ENCODE measurements around the gene MTA2. TPM values are rescaled to one million over a fixed set of nuclear protein-coding genes. Genes with fewer than 3 reads are reported as not detected.
"Not testable (repeated sequence)": the region's sequence is repeated elsewhere in the genome, so short reads cannot be mapped to it uniquely, and the experiment has no call there.

The MTA2 gene
- total RNA-seq, 1 experiment from 2014 or later, result 223 TPM

- DNase-seq (ENCODE audit: low spot score), result no peak
Measured at GRCh38 chr11:62567018-62567633, 34.5 kb downstream of the MTA2 start.

- DNase-seq (ENCODE audit: low spot score), result no peak
Measured at GRCh38 chr11:62566247-62566646, 35.4 kb downstream of the MTA2 start.

DNA sequence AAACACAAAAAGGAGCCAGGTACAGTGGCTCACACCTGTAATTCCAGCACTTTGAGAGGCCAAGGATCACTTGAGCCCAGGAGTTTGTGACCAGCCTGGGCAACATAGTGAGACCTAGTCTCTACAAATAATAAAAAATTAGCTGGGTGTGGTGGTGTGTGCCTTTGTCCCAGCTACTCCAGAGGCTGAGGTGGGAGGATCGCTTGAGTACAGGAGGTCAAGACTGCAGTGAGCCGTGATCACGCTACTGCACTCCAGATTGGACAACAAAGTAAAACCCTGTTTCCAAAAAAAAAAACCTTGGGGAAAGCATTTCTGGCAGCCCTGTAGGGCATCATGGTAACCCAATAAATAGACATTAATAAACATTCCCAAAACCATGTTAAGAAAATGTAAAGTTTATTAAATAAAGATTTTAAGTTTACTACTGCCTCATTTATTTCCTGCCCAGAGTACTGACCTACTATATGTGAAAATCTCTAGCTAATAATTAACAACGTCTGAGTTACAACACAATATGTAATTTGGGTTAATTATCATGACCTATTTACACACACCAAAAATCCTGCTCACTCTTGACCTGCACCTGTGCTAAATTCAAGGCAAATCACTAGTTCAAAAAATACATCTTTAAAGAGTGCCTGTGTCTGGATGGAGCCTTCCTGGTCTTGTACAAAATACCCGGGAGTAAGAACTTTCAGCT, 36.4 kb downstream of the MTA2 start:
- no peak for DNase-seq (ENCODE audit: low spot score)

GRCh38 chr11:62561677-62562230, 39.9 kb downstream of the MTA2 start:
- DNase-seq (ENCODE audit: low spot score), result not testable (repeated sequence)

GRCh38 chr11:62560566-62561103, 41.0 kb downstream of the MTA2 start:
- DNase-seq (ENCODE audit: low spot score), result peak; percentile 99

GRCh38 chr11:62559626-62560025, 42.0 kb downstream of the MTA2 start:
- DNase-seq (ENCODE audit: low spot score), result not testable (repeated sequence)

DNA sequence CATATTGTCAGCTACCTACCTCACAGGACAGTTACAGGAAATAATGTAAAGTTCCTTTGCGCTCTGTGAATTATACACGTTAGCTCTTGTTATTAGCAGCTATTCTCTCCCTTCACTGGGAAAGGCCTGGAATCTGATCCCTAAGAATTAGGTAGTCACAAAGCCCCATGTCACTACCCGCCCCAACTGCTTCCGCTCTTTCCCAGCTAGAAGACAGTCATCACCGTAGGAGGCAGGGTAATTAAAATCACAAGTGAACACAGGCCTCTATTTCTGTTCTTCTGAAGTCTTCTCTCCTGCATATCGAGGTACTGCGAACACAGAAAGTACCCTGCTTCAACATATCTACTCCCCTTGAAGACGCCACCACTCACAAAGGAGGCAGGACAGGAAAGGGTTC, 42.5 kb downstream of the MTA2 start:
- DNase-seq (ENCODE audit: low spot score), result no peak

DNA sequence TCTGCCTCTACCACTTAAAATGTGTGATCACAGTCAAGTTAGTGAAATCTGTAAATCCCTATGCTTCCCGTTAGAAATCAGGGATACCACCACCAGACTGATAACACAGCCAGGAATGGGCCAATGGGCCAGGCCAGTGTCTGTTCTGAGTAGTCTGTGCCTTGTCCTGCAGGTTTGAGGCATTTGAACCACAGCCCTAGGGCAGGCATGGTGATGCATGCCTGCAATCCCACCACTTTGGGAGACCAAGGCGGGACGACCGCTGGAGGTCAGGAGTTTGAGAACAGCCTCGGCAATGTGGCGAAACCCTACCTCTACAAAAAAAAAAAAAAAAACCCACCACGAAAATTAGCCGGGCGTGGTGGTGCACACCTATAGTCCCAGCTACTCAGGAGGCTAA, 43.0 kb downstream of the MTA2 start:
- DNase-seq (ENCODE audit: low spot score), result no peak

GRCh38 chr11:62556875-62557631, 44.6 kb downstream of the MTA2 start:
- peak; percentile 69 for DNase-seq (ENCODE audit: low spot score)

GRCh38 chr11:62556108-62556874, 45.4 kb downstream of the MTA2 start:
- peak; percentile 97 for DNase-seq (ENCODE audit: low spot score)

- DNase-seq (ENCODE audit: low spot score), result peak; percentile 83
Measured at GRCh38 chr11:62555464-62556107, 46.1 kb downstream of the MTA2 start.

DNA sequence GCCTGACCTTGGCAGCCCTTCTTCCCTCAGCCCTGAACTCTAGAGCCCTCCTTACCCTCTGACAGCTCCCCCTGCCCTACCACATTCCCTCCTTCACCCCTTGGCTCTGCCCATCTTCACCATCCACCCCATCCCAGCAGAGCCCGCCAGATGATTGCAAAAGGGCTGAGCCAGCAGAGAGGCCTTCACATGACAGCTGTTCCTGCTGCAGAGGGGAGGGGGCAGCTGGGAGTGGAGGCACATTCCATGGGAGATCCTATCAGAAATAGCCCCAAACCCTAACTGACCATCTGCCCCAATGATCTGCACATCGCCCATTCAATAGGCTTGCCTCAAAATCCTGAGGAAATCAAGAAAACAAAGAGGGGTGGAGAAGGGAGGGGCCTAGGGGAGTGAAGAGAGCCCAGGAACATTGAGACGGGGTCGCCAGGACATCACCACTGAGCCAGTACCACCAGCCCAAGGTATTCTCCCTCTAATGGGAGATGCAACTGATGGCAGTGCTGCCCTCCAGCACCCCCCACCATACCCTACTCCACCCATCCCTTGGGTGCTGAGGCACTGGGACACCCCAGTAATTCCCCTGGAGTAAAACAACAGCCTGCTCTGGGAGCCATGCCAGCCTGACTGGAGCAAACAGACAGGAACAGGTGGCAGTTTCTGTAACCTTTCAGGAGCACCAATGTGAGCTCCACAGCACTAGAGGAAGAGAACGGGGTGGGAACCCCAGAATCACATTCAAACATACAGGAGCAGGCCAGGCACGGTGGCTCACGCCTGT, 47.1 kb downstream of the MTA2 start:
- peak; percentile 41 for DNase-seq (ENCODE audit: low spot score)

- no peak for DNase-seq (ENCODE audit: low spot score)
Measured at GRCh38 chr11:62553839-62554361, 47.8 kb downstream of the MTA2 start.

GRCh38 chr11:62553080-62553838, 48.4 kb downstream of the MTA2 start:
- DNase-seq (ENCODE audit: low spot score), result peak; percentile 99

GRCh38 chr11:62552485-62553079, 49.1 kb downstream of the MTA2 start:
- peak; percentile 79 for DNase-seq (ENCODE audit: low spot score)

DNA sequence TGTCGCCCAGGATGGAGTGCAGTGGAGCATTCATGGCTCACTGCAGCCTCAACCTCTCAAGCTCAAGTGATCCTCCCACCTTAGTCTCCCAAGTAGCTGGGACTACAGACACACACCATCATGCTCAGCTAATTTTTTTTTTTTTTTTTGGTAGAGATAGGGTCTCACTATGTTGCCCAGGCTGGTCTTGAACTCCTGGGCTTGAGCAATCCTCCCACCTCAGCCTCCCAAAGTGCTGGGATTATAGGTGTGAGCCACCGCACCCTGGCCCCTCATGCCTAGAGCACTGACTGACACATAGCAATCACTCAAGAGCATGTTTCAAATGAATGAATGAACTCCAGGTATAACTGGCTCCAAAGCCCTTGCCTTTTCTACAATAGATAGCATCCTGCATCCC, 51.2 kb downstream of the MTA2 start:
- not testable (repeated sequence) for DNase-seq (ENCODE audit: low spot score)

DNA sequence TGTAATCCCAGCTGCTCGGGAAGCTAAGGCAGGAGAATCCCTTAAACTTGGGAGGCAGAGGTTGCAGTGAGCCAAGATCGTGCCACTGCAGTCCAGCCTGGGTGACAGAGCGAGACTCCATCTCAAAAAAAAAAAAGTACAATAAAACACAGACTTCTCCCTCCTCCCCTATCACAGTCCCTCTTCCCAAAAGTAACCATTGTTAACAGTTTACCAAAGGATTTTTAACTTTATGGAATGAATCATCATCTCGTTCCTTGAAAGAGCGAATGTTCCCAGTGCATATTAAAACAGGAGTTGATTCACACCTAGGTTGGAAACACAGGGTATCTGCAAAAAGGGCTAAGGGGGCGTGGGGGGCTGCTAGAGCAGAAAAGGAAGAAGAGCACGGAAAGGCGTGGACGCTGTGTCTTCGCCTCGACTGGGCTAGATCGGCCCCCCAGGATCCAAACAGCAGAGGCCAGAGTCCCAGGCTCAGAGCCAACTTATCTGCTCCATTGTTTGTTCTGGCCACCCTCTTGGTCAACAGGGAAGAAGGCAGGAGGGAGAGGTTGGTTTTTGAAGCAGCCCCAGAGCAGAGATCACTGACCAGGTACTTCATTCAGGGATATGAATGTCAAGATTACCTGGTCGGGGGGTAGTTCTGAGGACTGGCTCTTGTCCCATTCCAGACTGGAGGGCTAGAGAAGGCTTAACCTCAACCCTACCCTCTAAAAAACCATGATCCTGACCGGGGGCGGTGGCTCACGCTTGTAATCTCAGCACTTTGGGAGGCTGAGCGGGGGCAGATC, 52.9 kb downstream of the MTA2 start:
- peak; percentile 75 for DNase-seq (ENCODE audit: low spot score)

Data from HT-29 (cell line).